Esophagus (tissue), 2 donors: ENCODE data around the gene LDHAL6B. TPM values are rescaled to one million over a fixed set of nuclear protein-coding genes. Genes with fewer than 3 reads are reported as not detected.

ENCODE experiments used
- H3K27ac ChIP-seq, 2 donors: one replicate each; pipeline ENCODE4 v1.5.1; 2013; ENCODE audit warnings: low read depth in 2 of 2, mild to moderate bottlenecking in 2 of 2, inconsistent platforms in 1 of 2, low read length in 1 of 2, moderate library complexity in 1 of 2
- H3K27me3 ChIP-seq, 2 donors: one replicate each; pipeline ENCODE4 v1.6.1; 2013; ENCODE audit warnings: low read length in 2 of 2, control low read depth in 1 of 2, mild to moderate bottlenecking in 1 of 2; ENCODE audit not compliant: insufficient read depth in 2 of 2, control insufficient read depth in 1 of 2
- H3K36me3 ChIP-seq, 2 donors: one replicate each; pipeline ENCODE4 v1.6.1; 2013; ENCODE audit warnings: low read length in 1 of 2; ENCODE audit not compliant: control insufficient read depth in 2 of 2, insufficient read depth in 2 of 2
- H3K4me1 ChIP-seq, 2 donors: one replicate each; pipeline ENCODE4 v1.6.1; 2013; ENCODE audit warnings: low read length in 1 of 2; ENCODE audit not compliant: control insufficient read depth in 2 of 2, insufficient read depth in 2 of 2
- H3K4me3 ChIP-seq, 2 donors: one replicate each; pipeline ENCODE4 v1.5.1; 2013; ENCODE audit warnings: low read length in 2 of 2, mild to moderate bottlenecking in 2 of 2, low read depth in 1 of 2, moderate library complexity in 1 of 2
- H3K9me3 ChIP-seq, 2 donors: one replicate each; pipeline ENCODE4 v1.6.1; 2013; ENCODE audit warnings: mild to moderate bottlenecking in 2 of 2, low read depth in 1 of 2, low read length in 1 of 2, moderate library complexity in 1 of 2; ENCODE audit not compliant: control insufficient read depth in 2 of 2, insufficient read depth in 1 of 2
- WGBS, 2 donors: extraction: QIAGEN DNeasy Blood & Tissue Kit; methylation state at CpG; one replicate each; pipeline ENCODE4 v1.1.7; 2013; 5-methylcytosine and 5-hydroxymethylcytosine counted together
- polyA plus RNA-seq, 2 donors: library from polyadenylated mRNA; stranded (reverse); fragments of 200-250 nt; gene quantifications; one replicate each; pipeline ENCODE4 v1.2.3, GENCODE V29; 2013
- donor health status: healthy with polysubstance abuse.
- donor health status: Bipolar disorder and iron deficiency.

The LDHAL6B gene
- polyA plus RNA-seq, 2 donors: not detected

GRCh38 chr15:59223736-59224135 is 17.1 kb downstream of the LDHAL6B start:
- Histone ChIP-seq H3K4me3 (no peak overlapping the region), H3K27me3 (no peaks in the 10 kb centered on the region), H3K27ac (no peak overlapping the region), H3K36me3 (peaks cover 8 to 11% of the 10 kb centered on the region in 2 donors), H3K9me3 (no peaks in the 10 kb centered on the region), H3K4me1 (no peaks in the 10 kb centered on the region)
- WGBS, 2 donors: 78 to 81% methylated on average over 3 of the region's 3 CpGs

GRCh38 chr15:59224474-59224873 is 17.8 kb downstream of the LDHAL6B start:
- Histone ChIP-seq H3K27me3 (no peaks in the 10 kb centered on the region), H3K4me3 (no peak overlapping the region), H3K4me1 (no peaks in the 10 kb centered on the region), H3K9me3 (no peaks in the 10 kb centered on the region), H3K36me3 (peaks cover 6 to 13% of the 10 kb centered on the region in 2 donors), H3K27ac (no peak overlapping the region)
- WGBS, 2 donors: 81 to 82% methylated on average over 7 of the region's 7 CpGs

DNA sequence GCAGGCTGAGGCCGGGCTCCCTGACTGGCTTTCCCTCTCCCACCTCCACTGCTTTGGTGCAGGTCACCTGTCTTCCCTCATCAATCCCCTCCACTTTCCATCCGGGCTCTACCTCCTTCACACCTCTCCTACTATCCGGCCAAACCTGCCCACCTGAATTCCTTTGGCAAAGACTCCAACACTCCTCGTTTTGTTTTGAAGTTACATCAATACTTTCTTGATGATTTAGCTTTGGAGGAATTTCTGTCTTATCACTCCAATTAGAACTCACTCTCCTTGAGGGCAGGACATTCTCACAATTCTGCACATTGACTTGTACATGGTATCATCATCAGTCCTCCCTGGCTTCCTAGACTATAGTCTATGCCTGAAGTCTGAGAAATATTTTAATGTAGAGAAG is 20.4 kb downstream of the LDHAL6B start:
- no peak overlapping the region for H3K4me3 ChIP-seq
- no peak overlapping the region for H3K27ac ChIP-seq
- H3K27me3 ChIP-seq: no peaks in the 10 kb centered on the region
- WGBS, 2 donors: 87% methylated on average over 4 of the region's 4 CpGs
- H3K36me3 ChIP-seq: peaks cover 11 to 15% of the 10 kb centered on the region in 2 donors
- no peaks in the 10 kb centered on the region for H3K9me3 ChIP-seq
- peaks cover 0 to 2% of the 10 kb centered on the region in 2 donors for H3K4me1 ChIP-seq

DNA sequence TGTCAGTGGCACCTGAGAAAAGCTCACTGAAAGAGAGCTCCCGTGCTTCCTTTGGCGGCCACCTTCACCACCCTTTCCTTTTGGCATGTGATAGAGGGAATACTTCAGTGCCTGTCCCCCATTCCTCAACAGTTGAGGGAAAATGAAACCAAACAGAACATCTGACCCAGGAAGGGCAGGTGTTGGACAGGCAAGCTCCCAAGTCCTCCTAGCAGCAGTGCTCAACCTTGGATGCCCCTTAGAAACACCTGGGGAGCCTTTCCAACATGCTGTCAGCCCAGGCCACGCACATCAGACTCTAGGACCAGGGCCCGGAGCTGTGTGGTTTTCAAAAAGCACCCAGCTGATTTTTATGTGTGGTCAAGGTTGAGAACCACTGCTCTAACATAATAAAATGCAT is 22.4 kb downstream of the LDHAL6B start:
- Histone ChIP-seq H3K4me1 (peaks cover 0 to 4% of the 10 kb centered on the region in 2 donors), H3K4me3 (no peak overlapping the region), H3K36me3 (peaks cover 5 to 12% of the 10 kb centered on the region in 2 donors), H3K27ac (no peak overlapping the region), H3K27me3 (no peaks in the 10 kb centered on the region), H3K9me3 (no peaks in the 10 kb centered on the region)
- 76 to 82% methylated on average over 4 of the region's 4 CpGs for WGBS, 2 donors

- 52% methylated on average over 3 of the region's 3 CpGs for WGBS, 2 donors
- no peaks in the 10 kb centered on the region for H3K9me3 ChIP-seq
- H3K4me1 ChIP-seq: peaks cover 0 to 4% of the 10 kb centered on the region in 2 donors
Measured at GRCh38 chr15:59229453-59229852, 22.8 kb downstream of the LDHAL6B start.

DNA sequence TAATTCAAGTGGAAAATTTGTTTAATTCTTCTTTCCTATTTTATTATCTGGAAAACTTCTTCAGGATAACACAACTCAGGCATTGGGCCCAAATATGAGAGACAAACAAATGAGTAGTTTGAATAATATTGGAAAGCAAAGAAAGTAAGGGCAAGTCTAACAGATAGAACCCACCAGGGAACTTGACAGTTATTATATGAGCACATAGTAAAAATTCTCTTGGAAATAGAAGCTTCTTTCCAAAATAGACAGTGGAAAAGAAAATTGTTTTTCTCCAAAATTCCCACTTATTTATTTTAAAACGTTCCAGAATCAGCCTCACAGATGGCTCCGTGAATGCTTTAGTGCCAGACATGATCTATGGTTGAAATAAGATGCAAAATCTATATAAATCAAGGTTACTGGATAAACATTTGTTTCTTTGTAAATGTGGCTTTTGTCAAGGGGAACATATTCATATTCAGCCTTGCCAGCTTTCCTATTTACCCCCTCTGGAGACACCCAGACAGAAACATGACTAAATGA is 23.9 kb downstream of the LDHAL6B start:
- peaks cover 5 to 8% of the 10 kb centered on the region in 2 donors for H3K36me3 ChIP-seq
- H3K27ac ChIP-seq: no peak overlapping the region
- no peak overlapping the region for H3K4me3 ChIP-seq
- no peaks in the 10 kb centered on the region for H3K9me3 ChIP-seq
- H3K27me3 ChIP-seq: no peaks in the 10 kb centered on the region
- peaks cover 0 to 4% of the 10 kb centered on the region in 2 donors for H3K4me1 ChIP-seq
- WGBS, 2 donors: 72 to 76% methylated on average over 2 of the region's 2 CpGs

More at GRCh38 chr15:59229453-59229852, 22.8 kb downstream of the LDHAL6B start:
- H3K4me3 ChIP-seq: no peak overlapping the region
- H3K36me3 ChIP-seq: peaks cover 5 to 11% of the 10 kb centered on the region in 2 donors
- H3K27ac ChIP-seq: no peak overlapping the region
- H3K27me3 ChIP-seq: no peaks in the 10 kb centered on the region

- H3K9me3 ChIP-seq: no peaks in the 10 kb centered on the region
- WGBS, 2 donors: 14 to 28% methylated on average over 1 of the region's 1 CpG
- no peaks in the 10 kb centered on the region for H3K27me3 ChIP-seq
- no peak overlapping the region for H3K4me3 ChIP-seq
- H3K27ac ChIP-seq: peak overlapping the region in 1 of 2 donors; percentile 37
- peaks cover 0 to 4% of the 10 kb centered on the region in 2 donors for H3K4me1 ChIP-seq
- H3K36me3 ChIP-seq: peaks cover 5% of the 10 kb centered on the region in 2 donors
Measured at GRCh38 chr15:59232476-59232875, 25.8 kb downstream of the LDHAL6B start.

DNA sequence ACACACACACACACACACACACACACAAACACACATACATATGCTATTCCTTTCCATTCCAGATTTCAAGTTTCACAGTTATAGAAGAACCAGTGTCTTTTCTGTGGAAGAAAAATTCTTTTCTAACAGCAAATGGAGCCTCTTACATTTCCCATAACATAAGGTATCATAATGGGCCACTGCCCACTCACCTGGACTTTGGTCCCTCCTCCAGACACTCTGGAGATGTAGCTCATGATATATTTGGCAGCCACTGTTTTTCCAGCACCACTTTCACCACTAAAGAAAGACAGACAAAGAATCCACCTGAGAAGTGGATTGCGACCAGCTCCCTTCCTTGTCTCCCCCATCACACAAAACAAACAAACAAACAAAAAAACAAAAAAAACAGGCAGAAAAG is 29.8 kb downstream of the LDHAL6B start:
- WGBS, 2 donors: 92 to 96% methylated on average over 1 of the region's 1 CpG
- H3K4me1 ChIP-seq: peaks cover 0 to 4% of the 10 kb centered on the region in 2 donors
- H3K9me3 ChIP-seq: no peaks in the 10 kb centered on the region
- H3K27me3 ChIP-seq: no peaks in the 10 kb centered on the region
- H3K36me3 ChIP-seq: peaks cover 2 to 3% of the 10 kb centered on the region in 2 donors
- H3K27ac ChIP-seq: no peak overlapping the region
- H3K4me3 ChIP-seq: no peak overlapping the region

DNA sequence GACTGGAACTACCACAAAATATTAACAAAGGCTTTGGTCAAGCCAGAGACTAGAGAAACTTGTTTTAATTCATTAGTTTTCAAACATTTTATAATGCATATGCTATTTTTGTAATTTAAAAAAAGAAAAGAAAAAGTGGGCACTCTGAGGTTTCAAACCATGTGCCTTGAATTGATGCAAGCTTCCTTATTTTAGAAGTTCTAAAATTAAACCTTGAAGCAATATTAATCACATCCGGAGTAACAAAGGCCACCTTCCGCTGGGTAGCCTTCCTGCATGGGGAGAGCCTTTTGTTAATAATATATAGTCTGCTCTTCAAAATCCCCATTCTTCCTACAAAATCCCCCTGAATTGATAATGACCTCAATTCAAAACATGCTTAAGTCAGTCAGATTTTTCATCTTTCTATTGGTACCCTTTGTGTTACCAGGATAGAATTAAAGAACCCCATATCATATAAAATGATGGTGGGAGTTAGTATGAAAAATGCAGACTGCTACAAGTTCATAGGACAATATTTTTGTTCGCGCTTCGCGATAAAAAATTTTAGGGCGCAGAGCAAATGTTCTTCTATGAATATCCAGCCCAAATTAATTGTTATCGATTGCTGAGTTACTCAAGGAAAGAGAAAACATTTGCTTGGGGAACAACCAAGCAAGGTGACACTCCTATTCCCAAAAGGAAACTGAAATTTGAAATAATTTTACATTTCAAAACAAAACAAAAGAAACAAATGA is 30.6 kb downstream of the LDHAL6B start:
- Histone ChIP-seq H3K27ac (no peak overlapping the region), H3K9me3 (no peaks in the 10 kb centered on the region)
- 85 to 87% methylated on average over 8 of the region's 8 CpGs for WGBS, 2 donors

DNA sequence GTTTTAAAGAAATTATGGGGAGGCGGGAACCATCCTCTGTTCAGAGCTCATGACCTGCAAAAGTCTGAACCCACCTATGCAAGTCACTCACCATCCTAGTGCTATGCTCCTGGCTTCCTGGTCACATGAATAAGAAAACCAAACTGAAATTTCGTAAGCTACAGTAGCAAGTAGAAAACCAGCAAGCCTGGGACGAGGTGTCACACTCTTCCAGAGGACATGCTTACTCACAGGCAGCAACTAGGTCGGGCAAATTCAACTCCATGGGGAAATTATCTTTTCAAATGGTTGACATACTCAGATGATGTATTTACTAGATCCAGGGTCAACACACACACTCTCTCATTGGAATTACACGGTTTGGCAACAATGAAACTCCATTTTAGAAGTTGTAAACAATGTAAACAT is 31.3 kb downstream of the LDHAL6B start:
- Histone ChIP-seq H3K9me3 (no peaks in the 10 kb centered on the region), H3K4me3 (no peak overlapping the region), H3K4me1 (no peaks in the 10 kb centered on the region), H3K27ac (no peak overlapping the region), H3K36me3 (no peaks in the 10 kb centered on the region), H3K27me3 (no peaks in the 10 kb centered on the region)
- 79 to 89% methylated on average over 5 of the region's 5 CpGs for WGBS, 2 donors

More for the DNA sequence above, 30.6 kb downstream of the LDHAL6B start:
- peaks cover 0 to under 1% of the 10 kb centered on the region in 2 donors for H3K4me1 ChIP-seq
- no peak overlapping the region for H3K4me3 ChIP-seq
- no peaks in the 10 kb centered on the region for H3K36me3 ChIP-seq
- H3K27me3 ChIP-seq: no peaks in the 10 kb centered on the region
